Stimulated activated CD4-positive, alpha-beta T cell treated with anti-CD3 and anti-CD28 coated beads, Interleukin-4, amount 100 ng/mL, for 1 hour (primary cell): Measurements from ENCODE around the gene RNF148.
"Not testable (repeated sequence)": the region's sequence is repeated elsewhere in the genome, so short reads cannot be mapped to it uniquely, and the experiment has no call there.

ENCODE experiments used
- DNase-seq: peaks from one replicate; pipeline ENCODE4 v3.0.0-alpha.2; 2020

Gene RNF148

DNA sequence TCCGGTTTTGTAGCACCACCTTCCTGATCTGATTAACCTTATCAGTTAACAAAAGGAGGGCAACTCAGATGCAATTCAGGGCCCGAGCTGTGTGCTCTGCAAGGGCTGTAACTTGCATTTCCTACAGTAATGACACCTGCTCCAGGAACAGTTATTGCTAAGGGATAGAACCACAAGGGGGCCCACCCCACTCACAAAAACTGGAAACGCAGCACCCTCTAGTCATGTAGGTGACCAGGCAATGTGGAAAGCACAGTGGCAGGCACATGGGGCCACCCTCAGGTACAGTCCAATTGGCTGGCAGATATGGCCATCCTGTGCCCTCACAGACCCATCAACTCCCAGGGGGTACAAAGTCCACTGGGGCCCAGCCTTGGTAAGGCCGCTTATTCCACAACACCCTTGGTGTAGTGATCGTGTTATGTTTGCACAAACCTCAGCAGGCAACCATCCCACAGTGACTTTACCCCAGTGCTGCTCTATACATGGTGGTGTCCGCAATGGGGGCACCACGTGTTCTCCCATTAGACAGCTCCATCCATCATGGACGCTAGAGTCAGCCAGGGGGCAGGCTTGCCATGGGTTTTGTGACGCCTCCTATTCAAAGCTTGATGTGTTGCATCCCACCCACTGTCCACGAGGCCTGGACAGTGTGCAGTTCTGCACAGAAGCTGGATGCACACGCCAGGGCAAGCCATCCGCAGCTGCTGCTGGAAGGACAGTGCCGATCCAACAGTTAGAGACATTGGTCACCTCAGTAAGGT lies 13.2 kb downstream of the RNF148 start:
- DNase-seq: no peak

- no peak for DNase-seq
Observed at GRCh38 chr7:122688400-122688998, 14.2 kb downstream of the RNF148 start.

DNA sequence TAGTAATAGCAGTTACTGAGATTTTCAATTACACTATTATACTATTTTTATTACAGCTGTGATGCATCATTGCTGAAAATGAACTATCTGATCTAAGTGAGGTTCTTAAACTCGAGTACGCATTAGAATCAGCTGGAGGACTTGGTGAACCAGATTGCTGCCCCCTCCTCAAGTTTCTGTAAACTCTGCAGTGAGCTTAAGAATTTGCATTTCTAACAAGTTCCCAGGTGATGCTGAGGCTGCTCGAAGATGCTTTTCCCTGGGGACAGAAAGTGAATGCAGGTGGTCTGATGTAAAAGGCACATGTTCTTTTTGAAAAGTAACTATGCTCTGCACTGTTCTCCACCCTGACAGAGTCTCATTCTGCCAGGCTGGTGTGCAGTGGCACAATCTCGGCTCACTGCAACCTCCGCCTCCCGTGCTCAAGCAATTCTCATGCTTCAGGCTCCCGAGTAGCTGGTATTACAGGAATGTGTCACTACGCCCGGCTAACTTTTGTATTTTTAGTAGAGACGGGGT lies 16.3 kb downstream of the RNF148 start:
- DNase-seq: no peak

- DNase-seq: no peak
Observed at GRCh38 chr7:122684504-122684903, 18.2 kb downstream of the RNF148 start.

- DNase-seq: no peak
Observed at GRCh38 chr7:122682815-122683550, 19.7 kb downstream of the RNF148 start.

DNA sequence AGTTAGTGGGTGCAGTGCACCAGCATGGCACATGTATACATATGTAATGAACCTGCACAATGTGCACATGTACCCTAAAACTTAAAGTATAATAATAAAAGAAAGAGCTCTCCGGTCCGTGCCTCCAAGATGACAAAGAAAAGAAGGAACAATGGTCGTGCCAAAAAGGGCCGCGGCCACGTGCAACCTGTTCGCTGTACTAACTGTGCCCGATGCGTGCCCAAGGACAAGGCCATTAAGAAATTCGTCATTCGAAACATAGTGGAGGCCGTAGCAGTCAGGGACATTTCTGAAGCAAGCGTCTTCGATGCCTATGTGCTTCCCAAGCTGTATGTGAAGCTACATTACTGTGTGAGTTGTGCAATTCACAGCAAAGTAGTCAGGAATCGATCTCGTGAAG lies 21.5 kb downstream of the RNF148 start:
- DNase-seq: not testable (repeated sequence)

DNA sequence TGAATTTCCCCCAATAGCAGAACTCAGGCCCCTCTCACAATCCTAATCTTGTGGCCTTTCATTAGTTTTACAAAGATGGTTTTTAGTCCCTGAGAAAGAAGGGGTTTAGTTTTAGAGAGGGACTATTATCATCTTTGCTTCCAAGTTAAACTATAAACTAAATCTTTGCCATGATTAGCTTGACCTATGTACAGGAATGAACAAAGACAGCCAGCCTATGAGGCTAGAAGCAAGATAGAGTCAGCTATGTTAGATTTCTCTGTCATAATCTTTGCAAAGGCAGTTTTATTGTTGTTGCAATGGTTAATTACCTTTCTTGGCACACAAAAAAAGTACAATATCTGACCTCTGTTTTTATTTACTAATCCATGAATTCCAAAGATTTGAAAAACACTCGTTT lies 22.9 kb downstream of the RNF148 start:
- DNase-seq: no peak

DNA sequence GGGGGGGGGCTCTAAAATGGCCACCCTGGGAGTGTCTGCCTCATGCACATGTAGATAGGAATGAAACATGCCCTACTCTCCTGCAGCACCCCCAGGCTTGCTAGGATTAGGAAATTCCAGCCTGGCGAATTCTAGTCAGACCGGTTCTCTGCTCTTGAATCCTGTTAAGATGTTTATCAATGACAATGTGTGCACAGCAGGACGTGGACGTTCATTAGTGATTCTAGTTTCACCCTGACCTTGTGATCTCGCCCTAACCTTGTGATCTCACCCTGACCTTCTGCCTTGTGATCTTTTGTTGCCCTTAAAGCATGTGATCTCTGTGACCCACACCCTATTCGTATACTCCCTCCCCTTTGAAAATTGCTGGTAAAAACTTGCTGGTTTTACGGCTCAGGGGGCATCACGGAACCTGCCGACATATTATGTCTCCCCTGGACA lies 23.4 kb downstream of the RNF148 start:
- DNase-seq: not testable (repeated sequence)

- no peak for DNase-seq
Observed at GRCh38 chr7:122677149-122677548, 25.6 kb downstream of the RNF148 start.

- DNase-seq: no peak
Observed at GRCh38 chr7:122676466-122676865, 26.3 kb downstream of the RNF148 start.

GRCh38 chr7:122675621-122676020 lies 27.1 kb downstream of the RNF148 start:
- DNase-seq: no peak

DNA sequence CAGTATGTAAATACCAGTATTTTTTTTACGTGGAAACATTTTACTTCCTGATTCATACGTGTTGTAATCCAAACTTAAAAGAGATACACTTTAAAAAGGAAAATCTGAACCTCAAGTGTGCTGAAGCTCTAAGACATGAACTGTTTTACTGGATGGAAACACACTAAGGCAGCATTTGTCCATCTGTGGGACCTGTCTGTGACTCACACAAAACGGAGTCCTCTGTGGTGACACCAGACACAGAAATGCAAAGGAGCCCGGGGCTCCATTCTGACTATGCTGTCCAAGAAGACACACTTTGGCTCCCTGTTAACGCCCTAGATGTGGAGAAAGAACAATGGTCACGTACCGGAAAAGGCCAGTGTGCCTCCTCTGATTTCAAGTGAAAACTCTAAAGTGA lies 27.7 kb downstream of the RNF148 start:
- no peak for DNase-seq

- no peak for DNase-seq
Observed at GRCh38 chr7:122674502-122674901, 28.2 kb downstream of the RNF148 start.

- DNase-seq: no peak
Observed at GRCh38 chr7:122673951-122674350, 28.8 kb downstream of the RNF148 start.

DNA sequence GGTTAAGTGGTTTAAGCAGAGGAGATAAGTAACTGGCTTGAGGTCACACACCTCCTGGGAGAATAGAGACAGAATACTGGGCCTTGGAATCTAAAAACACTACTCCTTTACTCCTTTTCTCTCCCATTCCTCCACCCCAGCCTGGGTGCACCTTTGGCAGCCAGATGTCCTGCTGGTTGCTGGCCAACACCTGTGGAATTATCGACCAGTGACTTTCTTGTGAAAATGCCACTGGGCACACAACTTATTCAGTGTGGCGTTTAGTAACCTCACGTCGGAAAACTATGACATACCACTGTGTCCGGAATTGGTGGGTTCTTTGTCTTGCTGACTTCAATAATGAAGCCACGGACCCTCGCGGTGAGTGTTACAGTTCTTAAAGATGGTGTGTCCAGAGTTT lies 30.2 kb downstream of the RNF148 start:
- DNase-seq: no peak

DNA sequence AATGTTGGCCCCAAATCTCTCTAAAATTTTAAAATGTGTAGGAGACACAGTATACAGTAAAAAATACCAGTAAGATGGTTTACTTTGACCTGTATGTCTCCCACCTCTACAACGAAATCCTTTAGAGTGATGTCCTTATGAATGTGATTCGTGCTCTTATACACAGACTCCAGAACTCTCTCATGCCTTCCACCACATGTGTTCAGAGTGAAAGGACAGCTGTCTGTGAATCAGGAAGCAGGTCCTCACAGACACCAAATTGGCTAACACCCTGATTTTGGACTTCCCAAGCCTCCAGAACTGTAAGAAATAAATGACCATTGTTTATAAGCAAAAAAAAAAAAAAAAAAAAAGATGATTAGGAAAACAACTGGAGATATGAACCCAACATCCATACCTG lies 39.0 kb downstream of the RNF148 start:
- no peak for DNase-seq

GRCh38 chr7:122658856-122659255 lies 43.9 kb downstream of the RNF148 start:
- no peak for DNase-seq

DNA sequence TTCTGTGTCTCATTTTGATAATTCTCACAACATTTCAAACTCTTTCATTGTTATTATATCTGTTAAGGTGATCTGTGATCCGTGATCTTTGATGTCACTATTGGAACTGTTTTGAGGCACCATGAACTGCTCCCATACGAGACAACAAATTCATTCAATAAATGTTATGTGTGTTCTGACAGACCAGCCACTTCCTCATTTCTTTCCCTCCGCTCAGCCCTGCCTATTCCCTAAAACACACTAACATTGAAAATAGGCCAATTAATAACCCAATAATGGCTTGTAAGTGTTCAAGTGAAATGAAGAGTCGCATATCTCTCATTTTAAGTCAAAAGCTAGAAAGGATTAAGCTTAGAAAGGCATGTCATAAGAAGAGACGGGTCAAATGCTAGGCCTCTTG lies 49.0 kb downstream of the RNF148 start:
- DNase-seq: no peak

- no peak for DNase-seq
Observed at GRCh38 chr7:122652876-122653275, 49.8 kb downstream of the RNF148 start.
